NCI-H2227 treated with DMSO at 0.1 percent for 48 hours (cell line): ENCODE measurements around the gene COBL.

Source experiments
- DNase-seq: peaks from one replicate; lab custom pipeline; 2025; lab: John Stamatoyannopoulos, UW

Gene COBL

GRCh38 chr7:51073171-51073570 lies 243.4 kb downstream of the COBL start:
- no peak for DNase-seq

GRCh38 chr7:51072281-51072680 lies 244.3 kb downstream of the COBL start:
- DNase-seq = no peak

- DNase-seq = no peak
Measured at GRCh38 chr7:51071427-51071826, 245.2 kb downstream of the COBL start.

- DNase-seq = no peak
Measured at GRCh38 chr7:51070151-51070550, 246.5 kb downstream of the COBL start.

- no peak for DNase-seq
Measured at GRCh38 chr7:51069411-51070083, 247.1 kb downstream of the COBL start.

- no peak for DNase-seq
Measured at GRCh38 chr7:51068401-51068800, 248.2 kb downstream of the COBL start.

- DNase-seq = peak; percentile 26
Measured at GRCh38 chr7:51067757-51068156, 248.9 kb downstream of the COBL start.

GRCh38 chr7:51067258-51067657 lies 249.4 kb downstream of the COBL start:
- DNase-seq = no peak

- DNase-seq = no peak
Measured at GRCh38 chr7:51066405-51066882, 250.2 kb downstream of the COBL start.

GRCh38 chr7:51065766-51066165 lies 250.8 kb downstream of the COBL start:
- DNase-seq = no peak

GRCh38 chr7:51064688-51065087 lies 251.9 kb downstream of the COBL start:
- no peak for DNase-seq

GRCh38 chr7:51062222-51062987 lies 254.2 kb downstream of the COBL start:
- DNase-seq = no peak

GRCh38 chr7:51060536-51060935 lies 256.1 kb downstream of the COBL start:
- DNase-seq = no peak

- no peak for DNase-seq
Measured at GRCh38 chr7:51059504-51060142, 257.0 kb downstream of the COBL start.

GRCh38 chr7:51058764-51059163 lies 257.8 kb downstream of the COBL start:
- DNase-seq = no peak

GRCh38 chr7:51055039-51055840 lies 261.4 kb downstream of the COBL start:
- no peak for DNase-seq

- DNase-seq = no peak
Measured at GRCh38 chr7:51054231-51054630, 262.4 kb downstream of the COBL start.

- no peak for DNase-seq
Measured at GRCh38 chr7:51053160-51053925, 263.3 kb downstream of the COBL start.

GRCh38 chr7:51046482-51046881 lies 270.1 kb downstream of the COBL start:
- no peak for DNase-seq

- DNase-seq = no peak
Measured at GRCh38 chr7:51046103-51046466, 270.5 kb downstream of the COBL start.

GRCh38 chr7:51045319-51046102 lies 271.1 kb downstream of the COBL start:
- no peak for DNase-seq
